ENCODE measurements around the gene MGAM2.
A peak's percentile ranks its signal among the peaks of the same experiment; 100 is the strongest.

Gene MGAM2

DNA sequence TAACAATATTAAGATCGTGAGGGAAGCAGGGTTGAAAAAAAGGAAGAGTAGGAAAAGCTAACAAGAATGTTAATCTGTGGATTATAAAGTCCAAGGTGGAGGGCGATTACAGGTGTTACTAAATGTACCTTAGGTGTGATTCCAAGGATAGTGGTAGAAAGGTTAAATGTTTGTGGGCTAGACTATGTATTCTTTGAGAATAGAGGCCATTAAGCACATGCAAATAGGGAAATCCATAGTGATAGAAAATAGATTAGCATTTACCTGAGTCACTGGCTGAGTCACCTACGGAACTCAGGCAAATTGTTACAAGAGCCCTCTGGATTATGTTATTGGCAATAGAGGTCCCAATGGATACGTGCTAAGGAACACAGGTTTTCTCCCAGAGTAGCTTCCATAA is 9.0 kb downstream of the MGAM2 start:
- no peak for DNase-seq (ENCODE audit: low spot score)

DNA sequence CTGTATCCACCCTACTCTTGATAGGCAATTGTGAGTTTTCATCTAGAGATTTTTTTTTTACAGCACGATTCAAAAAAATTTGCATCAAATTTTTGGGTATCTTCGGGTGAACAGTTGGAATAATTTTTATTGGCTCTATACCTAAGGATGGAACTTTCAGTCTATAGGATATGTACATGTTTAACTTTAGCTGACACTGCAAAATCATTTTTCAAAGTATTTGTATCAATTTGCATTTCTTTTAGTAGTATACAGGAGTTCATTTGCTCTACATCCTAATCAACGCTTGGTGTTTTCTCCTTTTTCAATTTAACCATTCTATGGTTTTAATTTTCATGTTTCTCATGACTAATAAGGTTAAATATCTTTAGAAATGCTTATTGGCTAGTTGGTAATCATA is 11.7 kb downstream of the MGAM2 start:
- DNase-seq (ENCODE audit: low spot score), result no peak

DNA sequence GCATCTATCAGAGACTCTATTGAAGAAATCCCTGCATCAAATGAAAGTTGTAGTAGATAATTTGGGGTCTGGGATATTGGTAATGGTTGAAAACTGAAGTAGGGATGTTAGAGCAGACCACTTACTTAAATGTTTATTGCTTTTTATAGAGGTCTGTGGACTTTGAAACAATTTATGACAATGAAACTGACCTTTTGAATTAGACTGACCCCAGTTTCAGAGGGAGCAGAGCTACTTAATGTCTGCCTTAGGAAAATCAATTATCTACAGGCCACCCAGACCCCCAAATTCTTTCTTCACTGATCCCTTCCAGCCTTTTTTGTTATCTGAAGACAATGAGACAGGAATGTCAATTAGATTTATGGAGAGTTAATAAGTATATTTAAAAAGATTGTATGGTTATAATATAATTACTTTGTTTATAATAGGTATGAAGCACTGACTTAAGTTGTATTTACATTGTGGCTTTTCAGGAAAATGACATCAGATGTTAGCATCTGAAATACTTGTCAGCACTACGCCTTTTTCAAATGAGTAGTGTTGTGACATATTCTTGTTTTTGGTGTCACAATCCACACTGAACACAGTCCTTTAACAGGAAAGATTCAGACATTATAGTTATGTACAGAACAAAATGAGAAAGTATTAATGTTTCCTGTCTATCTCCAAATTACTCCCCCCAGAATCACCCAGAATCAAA is 13.9 kb downstream of the MGAM2 start:
- DNase-seq (ENCODE audit: low spot score), result no peak

DNA sequence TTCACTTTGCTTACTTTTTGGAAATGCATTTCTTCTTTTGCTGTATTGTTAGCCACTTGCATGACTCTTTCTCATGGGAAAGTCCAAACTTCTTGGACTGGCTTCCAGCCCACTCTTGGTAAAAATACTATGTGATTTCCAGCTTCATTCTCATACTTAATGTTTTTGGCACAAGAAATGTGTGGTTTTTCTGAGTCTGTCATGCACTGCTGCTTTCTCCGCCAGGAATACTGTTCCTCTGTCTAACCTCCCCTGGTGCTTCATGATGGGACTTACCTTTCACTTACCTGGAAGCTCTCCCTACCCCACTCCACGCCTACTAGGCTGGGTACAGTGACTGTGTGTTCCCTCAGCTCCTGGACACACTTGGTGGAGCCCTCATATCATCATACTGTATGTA is 18.7 kb downstream of the MGAM2 start:
- no peak for DNase-seq (ENCODE audit: low spot score)

GRCh38 chr7:142131439-142132185 is 20.1 kb downstream of the MGAM2 start:
- DNase-seq (ENCODE audit: low spot score), result no peak

- no peak for DNase-seq (ENCODE audit: low spot score)
These were observed 22.2 kb downstream of the MGAM2 start for GRCh38 chr7:142133731-142134148.

DNA sequence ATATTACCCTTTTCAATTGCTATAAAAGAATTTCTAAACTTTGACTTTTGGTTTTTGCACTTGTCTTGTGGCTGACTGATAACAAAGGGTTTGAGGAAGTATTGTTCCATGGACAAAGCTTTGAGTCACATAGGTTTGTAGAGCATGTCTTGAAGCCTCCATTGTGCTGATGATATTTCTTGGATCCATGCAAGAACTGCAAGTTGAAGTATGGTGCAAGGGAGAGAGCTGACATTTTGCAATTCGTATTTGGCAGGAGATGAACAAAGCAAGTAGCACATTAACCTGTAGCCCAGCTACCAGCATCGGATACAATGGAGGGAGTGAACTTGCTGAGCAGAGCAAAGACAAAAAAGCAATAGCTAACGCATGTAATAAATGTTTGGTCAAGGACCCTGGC is 23.4 kb downstream of the MGAM2 start:
- no peak for DNase-seq (ENCODE audit: low spot score)

- DNase-seq (ENCODE audit: low spot score), result no peak
These were observed 27.5 kb downstream of the MGAM2 start for GRCh38 chr7:142138996-142139395.

GRCh38 chr7:142139597-142140400 is 28.3 kb downstream of the MGAM2 start:
- DNase-seq (ENCODE audit: low spot score), result no peak

DNA sequence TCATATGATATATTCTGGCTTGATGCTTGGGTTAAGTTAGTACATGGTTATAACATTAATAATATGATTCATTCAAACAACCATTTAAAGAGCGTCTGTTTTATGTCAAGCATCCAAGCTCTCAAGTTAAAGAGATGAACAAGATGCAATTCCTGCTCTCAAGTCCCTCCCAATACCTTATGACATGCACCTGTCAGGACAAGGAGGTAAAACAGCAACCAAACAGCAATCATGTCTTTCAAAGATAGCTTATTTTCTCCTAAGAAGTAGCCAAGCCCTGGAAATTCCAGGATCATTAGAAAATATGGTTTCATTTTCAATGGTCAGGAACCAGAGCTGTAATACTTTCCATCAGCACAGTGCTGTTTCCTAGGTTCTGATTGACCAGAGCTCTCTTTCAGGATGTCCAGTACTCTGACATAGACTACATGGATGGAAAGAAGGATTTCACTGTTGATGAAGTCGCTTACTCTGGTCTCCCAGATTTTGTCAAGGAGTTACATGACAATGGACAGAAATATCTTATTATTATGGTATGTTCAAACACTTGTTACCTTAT is 29.0 kb downstream of the MGAM2 start:
- no peak for DNase-seq (ENCODE audit: low spot score)

GRCh38 chr7:142142702-142143101 is 31.2 kb downstream of the MGAM2 start:
- DNase-seq (ENCODE audit: low spot score), result no peak

- no peak for DNase-seq (ENCODE audit: low spot score)
These were observed 34.6 kb downstream of the MGAM2 start for GRCh38 chr7:142146124-142146523.

GRCh38 chr7:142150356-142150755 is 38.8 kb downstream of the MGAM2 start:
- DNase-seq (ENCODE audit: low spot score), result no peak

DNA sequence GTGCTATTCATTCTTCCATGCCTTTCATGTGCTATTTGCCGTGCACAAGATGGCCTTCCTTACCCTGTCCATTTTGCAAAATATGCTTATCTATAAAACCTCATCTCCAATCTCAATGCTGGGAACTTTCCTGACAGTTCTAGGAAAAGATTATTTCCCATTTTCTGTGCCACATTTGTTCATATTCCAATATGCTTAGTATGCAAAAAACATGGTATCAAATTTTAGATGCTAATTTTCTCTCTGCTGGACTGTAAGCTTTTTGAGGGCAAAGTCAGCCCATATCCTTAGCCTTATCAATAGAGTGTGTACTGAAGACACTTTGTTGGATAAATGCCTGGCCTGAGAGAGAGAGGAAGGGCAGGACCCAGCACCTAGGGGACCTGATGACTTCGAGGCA is 39.4 kb downstream of the MGAM2 start:
- no peak for DNase-seq (ENCODE audit: low spot score)

DNA sequence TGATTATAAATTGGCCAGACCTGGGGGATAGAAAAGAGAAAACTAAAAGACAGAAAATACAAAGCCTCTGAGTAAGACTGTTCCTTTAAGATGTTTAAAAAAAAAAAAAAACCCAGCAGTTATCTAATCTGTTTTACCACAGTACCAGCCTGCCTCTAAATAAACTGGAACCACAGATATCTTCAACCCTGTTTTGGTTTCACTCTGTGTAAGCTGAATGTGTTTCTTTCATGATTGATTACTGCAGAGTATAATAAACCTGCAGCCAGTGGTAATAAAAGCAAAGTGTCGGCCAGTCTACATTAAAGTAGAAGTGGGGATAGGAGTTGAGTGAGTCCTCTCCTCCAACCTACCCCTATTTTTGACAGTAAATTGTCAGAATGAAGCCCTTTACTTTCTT is 40.6 kb downstream of the MGAM2 start:
- no peak for DNase-seq (ENCODE audit: low spot score)

DNA sequence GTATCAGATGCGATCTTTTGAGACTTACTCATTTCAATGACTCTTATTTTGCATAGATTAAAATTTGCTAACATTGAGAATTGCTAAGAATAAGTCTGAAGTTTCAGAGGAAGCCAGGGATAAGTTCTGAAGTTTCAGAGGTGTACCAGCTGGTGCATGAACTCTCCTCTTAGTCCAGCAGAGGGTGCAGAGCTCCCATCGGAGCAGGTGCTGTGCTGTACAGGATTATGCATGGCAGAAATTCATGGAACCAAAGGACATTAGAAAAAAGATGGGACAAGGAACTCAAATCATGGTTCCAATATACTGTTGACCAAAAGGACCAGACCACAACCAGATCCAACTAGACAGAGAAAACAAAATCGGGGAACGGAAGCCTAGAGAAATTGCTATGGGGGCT is 41.9 kb downstream of the MGAM2 start:
- DNase-seq (ENCODE audit: low spot score), result peak; percentile 37

DNA sequence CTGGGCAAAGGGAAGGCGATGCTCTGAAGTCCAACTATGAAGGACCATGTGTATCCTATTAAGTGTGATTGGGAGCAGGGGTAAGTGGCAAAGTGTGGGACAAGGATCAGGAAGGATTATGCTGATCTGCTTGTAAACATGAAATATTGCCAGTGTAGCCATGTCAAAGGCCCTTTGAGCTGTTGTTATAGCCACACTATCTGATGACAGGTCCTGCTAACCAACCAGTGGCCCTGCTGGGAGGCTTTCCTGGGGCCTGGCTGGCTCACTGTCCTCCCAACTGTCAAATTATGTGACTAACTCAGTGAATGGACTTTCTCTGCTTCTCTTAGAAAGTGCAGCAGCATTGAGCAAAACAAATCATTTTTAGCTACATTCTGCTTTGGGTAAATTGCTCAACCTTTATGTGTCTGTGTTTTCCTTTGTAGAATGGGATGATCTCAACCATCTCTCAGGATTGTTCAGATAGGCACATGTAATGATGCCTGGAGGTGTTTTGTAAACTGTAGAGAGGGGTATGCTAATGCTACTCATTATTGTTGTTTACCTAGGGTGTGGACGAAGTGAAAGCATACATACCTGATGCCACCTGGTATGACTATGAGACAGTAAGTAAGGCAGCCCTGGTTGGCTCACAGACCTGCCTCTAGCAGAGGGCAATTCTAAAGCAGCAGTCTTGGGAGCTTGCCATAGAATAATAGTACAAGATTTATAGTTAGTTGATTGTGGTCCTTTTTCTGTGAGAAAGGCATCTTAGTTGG is 47.4 kb downstream of the MGAM2 start:
- DNase-seq (ENCODE audit: low spot score), result no peak

DNA sequence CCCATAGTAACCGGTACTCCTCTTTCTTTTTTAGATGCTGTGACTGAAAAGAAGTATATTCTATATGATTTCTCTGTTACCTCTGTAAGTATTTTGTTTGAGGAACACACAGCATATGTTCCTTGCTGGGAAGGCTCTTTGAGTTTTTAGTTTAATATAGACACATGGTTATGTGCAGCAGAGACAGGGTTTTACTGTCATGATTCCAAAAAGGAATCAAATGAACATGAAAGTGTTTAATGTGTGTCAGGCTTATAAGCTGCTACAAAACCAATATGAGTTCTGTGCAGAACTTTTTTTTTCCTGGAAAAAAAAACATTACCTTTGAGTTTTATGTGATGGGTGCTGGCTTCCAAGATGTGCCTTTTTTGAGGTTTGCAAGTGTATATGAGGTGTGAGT is 50.4 kb downstream of the MGAM2 start:
- no peak for DNase-seq (ENCODE audit: low spot score)

DNA sequence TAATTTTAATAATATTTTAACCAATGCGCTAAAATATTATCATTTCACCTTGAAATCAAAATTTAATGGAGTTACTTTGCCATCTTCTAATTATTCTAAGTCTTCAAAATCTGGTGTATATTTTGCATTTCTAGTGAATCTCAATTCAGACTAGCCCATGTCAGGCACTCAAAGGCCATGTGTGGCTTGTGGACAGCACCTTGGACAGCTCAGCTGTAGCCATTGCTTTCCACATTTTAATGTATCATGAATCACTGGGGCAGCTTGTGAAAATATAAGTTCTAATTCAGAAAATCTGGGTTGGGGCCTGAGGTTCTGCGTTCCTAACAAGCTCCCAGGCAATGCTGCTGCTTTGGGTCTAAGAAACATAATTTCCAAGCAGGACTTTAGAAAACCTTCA is 57.2 kb downstream of the MGAM2 start:
- no peak for DNase-seq (ENCODE audit: low spot score)

GRCh38 chr7:142172932-142173331 is 61.4 kb downstream of the MGAM2 start:
- DNase-seq (ENCODE audit: low spot score), result no peak

DNA sequence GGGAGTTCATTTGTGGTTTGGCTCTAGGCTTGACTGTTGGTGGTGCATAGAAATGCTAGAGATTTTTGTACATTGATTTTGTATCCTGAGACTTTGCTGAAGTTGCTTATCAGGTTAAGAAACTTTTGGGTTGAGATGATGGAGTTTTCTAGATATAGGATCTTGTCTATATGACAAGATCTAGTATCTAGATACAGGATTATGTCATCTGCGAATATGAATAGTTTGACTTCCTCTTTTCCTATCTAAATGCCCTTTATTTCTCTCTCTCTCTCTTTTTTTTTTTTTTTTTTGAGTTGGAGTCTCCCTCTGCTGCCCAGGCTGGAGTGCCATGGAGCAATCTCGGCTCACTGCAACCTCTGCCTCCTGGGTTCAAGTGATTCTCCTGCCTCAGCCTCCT is 62.9 kb downstream of the MGAM2 start:
- DNase-seq (ENCODE audit: low spot score), result no peak

DNA sequence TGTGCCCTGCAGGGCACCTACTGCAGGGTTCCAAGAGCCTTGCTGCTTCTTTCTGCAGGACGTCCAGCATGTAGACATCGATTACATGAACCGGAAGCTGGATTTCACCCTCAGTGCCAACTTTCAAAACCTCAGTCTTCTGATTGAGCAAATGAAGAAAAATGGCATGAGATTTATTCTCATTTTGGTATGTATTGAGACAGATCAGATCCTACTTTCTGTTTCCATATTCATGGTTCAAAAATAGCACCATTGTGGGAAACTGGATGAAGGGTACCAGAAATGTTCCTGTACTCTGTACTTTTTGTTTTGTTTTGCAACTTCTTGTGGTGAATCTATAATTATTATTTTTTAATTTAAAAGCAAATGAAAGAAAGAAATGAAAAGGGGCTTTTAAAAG is 64.1 kb downstream of the MGAM2 start:
- DNase-seq (ENCODE audit: low spot score), result no peak
